NCI-H146 treated with DMSO at 0.1 percent for 48 hours (cell line): Measurements from ENCODE around the gene NEIL1.
A peak's percentile ranks its signal among the peaks of the same experiment; 100 is the strongest.
"Not testable (repeated sequence)": the region's sequence is repeated elsewhere in the genome, so short reads cannot be mapped to it uniquely, and the experiment has no call there.

Experiments used
- DNase-seq: peaks from one replicate; lab custom pipeline; 2025; ENCODE audit not compliant: unreplicated experiment; lab: John Stamatoyannopoulos, UW

NEIL1 gene

DNA sequence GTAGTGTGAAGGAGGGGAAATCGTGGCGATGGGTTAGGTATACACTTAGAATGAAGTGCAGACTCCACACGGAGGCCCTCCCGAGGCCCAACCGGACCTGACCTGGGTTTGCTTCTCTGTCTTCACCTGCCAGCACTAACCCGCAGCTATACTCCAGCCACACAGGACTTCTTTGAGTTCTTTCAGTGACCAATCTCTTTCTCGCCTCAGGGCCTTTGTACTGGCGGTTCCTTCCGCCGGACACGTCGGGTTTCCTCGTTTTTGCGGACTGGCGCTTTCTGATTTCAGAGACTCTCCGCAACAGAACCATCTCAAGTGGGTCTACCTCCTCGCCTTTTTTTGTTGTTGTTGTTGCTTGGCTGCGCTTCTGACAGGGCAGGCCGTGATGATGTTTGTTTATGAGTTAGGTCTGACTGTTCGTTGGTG, at the start of gene NEIL1:
Gene NEIL1 (plus strand): TSS at position 244 of the 426 bp plus-strand sequence. CDS start 1,867 bp downstream, outside the sequence.
- no peak for DNase-seq

- not testable (repeated sequence) for DNase-seq
These were observed 48.1 kb upstream of the NEIL1 start for GRCh38 chr15:75298541-75299310.

- not testable (repeated sequence) for DNase-seq
These were observed 47.5 kb upstream of the NEIL1 start for GRCh38 chr15:75299311-75299688.

- DNase-seq: not testable (repeated sequence)
These were observed 46.8 kb upstream of the NEIL1 start for GRCh38 chr15:75300026-75300425.

- DNase-seq: no peak
These were observed 44.5 kb upstream of the NEIL1 start for GRCh38 chr15:75302318-75302717.

GRCh38 chr15:75302753-75303152, 44.1 kb upstream of the NEIL1 start:
- DNase-seq: not testable (repeated sequence)

GRCh38 chr15:75306188-75306587, 40.7 kb upstream of the NEIL1 start:
- DNase-seq: no peak

GRCh38 chr15:75307778-75308390, 39.0 kb upstream of the NEIL1 start:
- DNase-seq: peak; percentile 10

DNA sequence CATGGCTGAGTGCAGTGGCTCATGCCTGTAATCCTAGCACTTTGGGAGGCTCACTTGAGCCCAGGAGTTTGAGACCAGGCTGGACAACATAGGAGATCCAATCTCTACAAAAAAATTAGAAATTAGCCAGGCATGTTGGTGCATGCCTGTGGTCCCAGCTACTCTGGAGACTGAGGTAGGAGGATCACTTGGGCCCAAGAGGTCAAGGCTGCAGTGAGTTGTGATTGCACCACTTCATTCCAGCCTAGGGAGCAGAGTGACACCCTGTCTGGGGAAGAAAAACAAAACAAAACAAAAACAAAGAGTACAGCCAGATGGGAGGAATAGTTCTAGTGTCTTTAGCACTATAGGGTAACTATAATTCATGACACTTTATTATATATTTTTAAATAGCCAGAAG, 37.1 kb upstream of the NEIL1 start:
- no peak for DNase-seq

DNA sequence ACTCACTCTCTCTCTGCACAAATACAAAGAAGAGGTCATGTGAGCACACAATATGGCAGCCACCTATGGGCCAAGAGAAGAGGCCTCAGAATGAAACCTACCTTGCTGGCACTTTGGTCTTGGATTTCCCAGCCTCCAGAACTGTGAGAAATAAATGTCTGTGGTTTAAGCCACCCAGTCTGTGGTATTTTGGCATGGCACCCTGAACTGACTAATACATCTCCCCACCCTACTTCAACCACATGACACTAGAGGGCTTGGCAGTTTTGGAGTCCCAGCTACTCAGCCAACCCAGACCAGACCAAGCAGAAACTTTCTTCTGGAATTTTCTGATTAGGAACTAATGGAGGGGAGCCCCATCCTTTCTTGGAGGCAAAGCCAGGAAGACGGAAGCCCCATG, 34.3 kb upstream of the NEIL1 start:
- DNase-seq: not testable (repeated sequence)

DNA sequence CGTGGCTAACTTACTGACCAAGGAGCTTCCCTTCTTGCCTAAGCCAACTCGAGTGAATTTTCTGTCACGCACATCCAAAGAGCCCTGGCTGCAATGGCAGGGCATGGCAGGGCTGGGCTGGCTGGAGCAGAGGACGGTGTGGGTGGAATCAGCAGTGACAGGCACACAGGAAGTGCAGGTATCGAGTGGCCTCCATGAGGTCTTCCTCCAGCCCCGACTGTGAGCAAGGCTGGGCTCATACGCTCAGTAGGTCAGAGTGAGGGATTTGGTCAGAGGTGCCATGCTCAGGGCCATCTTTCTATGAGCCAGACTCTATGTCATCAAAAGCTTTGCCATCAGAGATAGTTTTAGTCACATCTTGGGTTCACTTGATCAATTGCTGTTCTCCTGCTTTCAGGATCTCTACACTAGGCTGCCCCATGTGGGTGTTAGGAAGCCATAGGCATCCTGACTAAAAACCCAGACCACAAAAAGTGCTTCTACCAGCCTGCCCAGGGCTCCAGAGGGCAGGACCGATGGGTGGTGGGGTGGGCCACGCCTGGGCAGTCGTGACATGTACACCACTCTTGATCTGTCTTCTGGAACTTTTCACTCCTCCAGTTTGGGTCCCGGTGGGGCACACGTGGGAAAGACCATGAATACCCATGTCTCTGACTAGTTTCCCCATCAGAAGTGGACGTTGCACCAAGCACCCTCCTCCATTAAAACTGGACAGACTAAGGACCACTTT, 33.6 kb upstream of the NEIL1 start:
- DNase-seq: no peak

- DNase-seq: no peak
These were observed 32.1 kb upstream of the NEIL1 start for GRCh38 chr15:75314552-75315290.

DNA sequence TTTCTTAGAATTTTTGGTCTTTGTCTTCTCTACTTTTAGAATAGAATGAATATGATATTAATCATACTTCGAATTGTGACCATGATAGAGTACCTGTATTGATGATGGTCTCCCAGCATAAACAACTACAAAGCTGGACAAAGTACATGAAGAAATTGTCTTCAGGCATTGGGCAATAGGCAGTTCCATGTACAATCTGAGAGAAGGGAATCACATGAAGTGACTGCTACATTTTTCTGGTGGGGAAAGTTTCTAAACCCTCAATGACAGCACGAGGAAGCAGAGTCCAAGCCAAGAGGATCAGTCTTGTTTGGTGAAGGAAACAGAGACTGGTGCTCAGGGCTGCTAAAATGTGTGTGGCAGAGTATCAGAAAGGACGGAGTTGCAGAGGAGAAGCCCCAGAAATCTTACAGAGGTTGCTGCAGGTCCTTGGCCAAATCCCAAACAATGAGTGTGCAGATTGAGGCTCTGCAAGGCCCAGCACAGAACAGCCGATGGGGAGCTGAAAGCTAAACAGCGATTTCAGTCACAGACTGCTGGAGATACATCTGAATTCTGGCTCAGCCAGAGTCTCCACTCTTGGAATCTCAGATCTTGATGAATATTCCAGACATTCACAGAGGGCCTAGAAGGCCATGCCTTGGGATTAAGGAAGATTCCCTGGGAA, 27.5 kb upstream of the NEIL1 start:
- DNase-seq: not testable (repeated sequence)

- DNase-seq: no peak
These were observed 25.1 kb upstream of the NEIL1 start for GRCh38 chr15:75321711-75322110.

DNA sequence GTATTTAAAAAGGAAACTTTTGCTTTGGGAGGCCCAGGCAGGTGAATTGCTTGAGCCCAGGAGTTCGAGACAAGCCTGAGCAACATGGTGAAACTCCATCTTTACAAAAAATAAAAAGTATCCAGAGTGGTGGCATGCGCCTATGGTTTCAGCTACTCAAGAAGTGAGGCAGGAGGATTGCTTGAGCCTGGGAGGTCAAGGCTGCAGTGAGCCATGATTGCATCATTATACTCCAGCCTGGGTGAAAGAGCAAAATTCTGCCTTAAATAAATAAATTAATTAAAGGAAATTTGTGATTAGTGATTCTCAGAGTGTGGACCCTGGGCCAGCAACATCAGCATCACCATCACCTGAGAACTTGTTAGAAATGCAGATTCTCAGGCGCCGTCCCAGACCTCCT, 20.9 kb upstream of the NEIL1 start:
- DNase-seq: no peak

DNA sequence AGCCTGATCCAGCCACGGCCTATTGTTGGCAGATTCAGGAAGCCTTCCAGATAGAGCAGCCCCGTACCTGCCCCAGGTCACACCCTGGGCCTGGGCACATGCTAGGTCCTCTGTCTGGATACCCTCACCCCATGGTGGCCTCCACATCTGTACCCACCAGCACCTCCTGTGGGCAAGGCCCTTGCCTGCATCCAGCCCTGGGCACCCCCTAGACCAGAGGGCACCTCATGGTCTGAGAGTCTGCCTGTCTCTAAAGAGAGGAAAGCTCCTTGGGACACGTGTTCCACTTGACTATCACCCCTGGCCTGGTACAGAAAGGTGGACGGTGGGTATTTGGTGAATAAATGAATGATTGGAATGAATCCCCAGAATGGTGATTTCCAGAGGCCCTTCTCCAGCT, 19.8 kb upstream of the NEIL1 start:
- no peak for DNase-seq

DNA sequence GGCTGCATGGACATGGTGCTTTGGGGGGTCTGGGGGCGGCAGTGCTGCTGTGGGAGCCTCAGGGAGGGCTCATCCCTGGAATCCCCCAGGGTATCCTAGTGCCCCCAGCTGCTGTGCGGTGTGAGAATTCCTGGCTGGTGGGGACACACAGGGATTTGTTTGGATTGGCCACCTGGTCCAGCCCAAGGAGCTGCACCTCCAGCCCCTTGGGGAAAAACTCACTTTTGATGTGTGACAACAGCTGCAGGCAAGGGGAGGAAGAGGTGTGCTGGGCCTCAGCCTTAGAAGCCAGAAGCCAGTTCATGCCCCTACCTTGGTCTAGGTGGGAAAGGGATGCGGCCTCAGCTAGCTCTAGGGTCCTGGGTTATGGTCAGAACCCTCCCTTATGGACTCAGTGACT, 19.3 kb upstream of the NEIL1 start:
- no peak for DNase-seq

DNA sequence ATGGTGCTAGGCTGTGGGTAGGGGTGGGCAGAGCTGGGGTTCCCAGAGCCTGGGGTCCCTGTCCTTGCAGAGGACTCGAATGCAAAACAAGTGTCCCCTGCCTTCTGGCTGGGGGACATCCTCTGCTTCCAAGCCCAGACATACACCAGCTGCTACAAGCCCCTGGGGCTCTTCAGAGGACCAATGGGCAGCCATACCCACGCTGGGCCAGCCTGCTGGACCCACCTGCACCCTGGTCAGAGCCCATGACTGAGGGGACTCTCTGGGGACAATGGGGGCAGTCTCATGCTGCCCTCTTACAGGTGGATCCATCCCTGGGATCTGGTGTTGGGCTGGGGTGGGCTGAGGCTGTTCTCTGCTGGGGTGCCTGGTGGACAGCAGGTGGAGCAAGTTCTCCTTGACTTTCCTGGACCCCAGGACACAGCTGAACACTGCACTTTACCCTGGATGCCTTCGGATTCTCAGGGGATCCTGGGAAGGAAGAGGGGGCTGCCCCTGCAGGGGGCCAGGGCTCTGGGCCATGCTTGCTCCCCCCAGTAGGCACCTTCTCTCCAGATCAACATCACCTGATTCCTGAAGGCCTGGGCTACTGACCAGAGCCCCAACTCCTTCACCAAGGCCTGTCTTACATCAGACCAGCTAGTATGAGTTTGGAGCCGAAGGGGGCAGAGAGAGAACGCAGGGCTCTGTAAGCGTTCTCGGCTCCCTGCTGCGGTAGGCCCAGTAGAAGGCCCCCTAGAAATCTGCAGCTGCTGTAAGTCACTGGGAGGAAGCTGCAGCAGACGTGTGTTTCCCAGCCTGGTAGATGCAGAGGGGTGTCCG, 18.1 kb upstream of the NEIL1 start:
- DNase-seq: no peak

GRCh38 chr15:75329571-75329970, 17.3 kb upstream of the NEIL1 start:
- no peak for DNase-seq

- DNase-seq: not testable (repeated sequence)
These were observed 14.7 kb upstream of the NEIL1 start for GRCh38 chr15:75332093-75332492.
